H1 (cell line): ENCODE results near the gene LGALS12. TPM values are rescaled to one million over a fixed set of nuclear protein-coding genes. Genes with fewer than 3 reads are reported as not detected.

Source experiments
- CTCF ChIA-PET: fragments of 300-600 bp; sonication (Branson Sonifier 250); formaldehyde crosslinking; loops from one replicate; lab custom pipeline; 2021; ENCODE audit not compliant: partially characterized antibody; lab: Charles Lee
- POLR2A ChIA-PET: fragments of 300-600 bp; sonication (Branson Sonifier 250); formaldehyde crosslinking; loops from one replicate; lab custom pipeline; 2021; ENCODE audit warnings: inconsistent platforms; ENCODE audit not compliant: partially characterized antibody; lab: Charles Lee
- DNase-seq, 2 experiments: peaks; one replicate each; pipeline versions ENCODE4 v3.0.0 to v3.0.0-alpha.2; 2010 to 2022; ENCODE audit warnings: low spot score in 2 of 2, low read depth in 1 of 2, mixed read lengths in 1 of 2
- FAIRE-seq: peaks from 2 replicates; lab custom pipeline; 2011; peaks lifted over from hg19 to GRCh38; lab: Jason Lieb, UNC
- H2AFZ ChIP-seq: 2 replicates; pipeline ENCODE4 v1.8.1; 2012; ENCODE audit warnings: low read length, inconsistent platforms
- H2AK5ac ChIP-seq: 2 replicates; pipeline ENCODE4 v1.6.1; 2013; ENCODE audit warnings: low read depth, low read length
- H2BK120ac ChIP-seq: replicated peaks from 2 replicates; pipeline ENCODE3; 2013; ENCODE audit warnings: low read depth, low read length, inconsistent platforms
- H2BK12ac ChIP-seq: 2 replicates; pipeline ENCODE4 v1.6.1; 2013; ENCODE audit warnings: low read depth, low read length
- H2BK15ac ChIP-seq: 2 replicates; pipeline ENCODE4 v1.6.1; 2013; ENCODE audit warnings: low read length
- H2BK20ac ChIP-seq: 2 replicates; pipeline ENCODE4 v1.6.1; 2013; ENCODE audit warnings: low read length
- H2BK5ac ChIP-seq: 2 replicates; pipeline ENCODE4 v1.6.1; 2013; ENCODE audit warnings: low read depth, low read length
- H3K14ac ChIP-seq: 2 replicates; pipeline ENCODE4 v1.6.1; 2013; ENCODE audit warnings: inconsistent platforms; ENCODE audit not compliant: insufficient read length
- H3K18ac ChIP-seq: 2 replicates; pipeline ENCODE4 v1.6.1; 2013; ENCODE audit warnings: low read length; ENCODE audit errors: extremely low read depth
- H3K23ac ChIP-seq: 2 replicates; pipeline ENCODE4 v1.6.1; 2013; ENCODE audit warnings: inconsistent platforms; ENCODE audit not compliant: insufficient read length
- H3K23me2 ChIP-seq: 2 replicates; pipeline ENCODE4 v1.6.1; 2013; ENCODE audit warnings: low read depth, low read length
- H3K27ac ChIP-seq: 2 replicates; pipeline ENCODE4 v1.6.1; 2011; ENCODE audit warnings: low read depth, low read length, inconsistent platforms
- H3K27me3 ChIP-seq, 4 experiments: replicated peaks in 1 of 4; 1 replicate in 1 of 4; 2 replicates in 3 of 4; pipeline versions ENCODE4 v1.6.1 to v1.8.1; 2011 to 2013; ENCODE audit warnings: low read length in 3 of 4, mild to moderate bottlenecking in 3 of 4, inconsistent platforms in 2 of 4, mixed read lengths in 2 of 4, moderate library complexity in 1 of 4; ENCODE audit not compliant: control insufficient read depth in 3 of 4, insufficient read depth in 3 of 4; ENCODE audit errors: extremely low read depth in 1 of 4
- H3K36me3 ChIP-seq, 4 experiments: 2 replicates each; pipeline versions ENCODE4 v1.6.1 to v1.8.1; 2011 to 2013; ENCODE audit warnings: mild to moderate bottlenecking in 4 of 4, low read length in 3 of 4, moderate library complexity in 2 of 4, control low read depth in 1 of 4, inconsistent platforms in 1 of 4; ENCODE audit not compliant: insufficient read depth in 4 of 4, control insufficient read depth in 2 of 4
- H3K4ac ChIP-seq: replicated peaks from 2 replicates; pipeline ENCODE3; 2013; ENCODE audit warnings: low read length, low read depth, mixed read lengths, inconsistent platforms; ENCODE audit not compliant: insufficient read length
- H3K4me1 ChIP-seq, 4 experiments: replicated peaks in 1 of 4; 1 replicate in 1 of 4; 2 replicates in 3 of 4; pipeline versions ENCODE4 v1.6.1 to v1.8.1; 2011 to 2013; ENCODE audit warnings: low read length in 3 of 4, inconsistent platforms in 2 of 4, mixed read lengths in 1 of 4; ENCODE audit not compliant: insufficient read depth in 4 of 4, control insufficient read depth in 3 of 4
- H3K4me2 ChIP-seq, 2 experiments: 2 replicates each; pipeline versions ENCODE4 v1.6.1 to v1.8.1; 2011 to 2013; ENCODE audit warnings: low read depth in 2 of 2, low read length in 2 of 2, control low read depth in 1 of 2, inconsistent platforms in 1 of 2, mild to moderate bottlenecking in 1 of 2; ENCODE audit not compliant: insufficient read depth in 1 of 2
- H3K4me3 ChIP-seq, 4 experiments: fragments of 200-600, 300-600 bp in 1 of 4; sonication (generic), shearing (Covaris generic), sonication (Bioruptor Twin) in 1 of 4; 2 replicates each; pipeline versions ENCODE4 v1.5.1 to v1.8.1; 2011 to 2016; ENCODE audit warnings: low read length in 4 of 4, low read depth in 3 of 4, control low read depth in 2 of 4, inconsistent platforms in 2 of 4, mild to moderate bottlenecking in 2 of 4, mixed read lengths in 1 of 4, moderate library complexity in 1 of 4; ENCODE audit not compliant: insufficient read depth in 2 of 4; ENCODE audit errors: extremely low read depth in 1 of 4
- H3K56ac ChIP-seq: replicated peaks from 2 replicates; pipeline ENCODE3; 2013; ENCODE audit warnings: low read depth, mild to moderate bottlenecking, mixed read lengths, low read length, inconsistent platforms; ENCODE audit not compliant: insufficient read length
- H3K79me1 ChIP-seq: 2 replicates; pipeline ENCODE4 v1.6.1; 2013; ENCODE audit warnings: low read depth, low read length, control low read depth
- H3K79me2 ChIP-seq, 2 experiments: 2 replicates each; pipeline versions ENCODE4 v1.6.1 to v1.8.1; 2012 to 2013; ENCODE audit warnings: low read length in 2 of 2, mild to moderate bottlenecking in 2 of 2, inconsistent platforms in 1 of 2; ENCODE audit not compliant: insufficient read depth in 2 of 2, control insufficient read depth in 1 of 2
- H3K9ac ChIP-seq, 4 experiments: replicated peaks in 1 of 4; 1 replicate in 1 of 4; 2 replicates in 3 of 4; pipeline versions ENCODE4 v1.6.1 to v1.8.1; 2011 to 2013; ENCODE audit warnings: low read depth in 3 of 4, low read length in 3 of 4, control low read depth in 2 of 4, mild to moderate bottlenecking in 2 of 4, moderate library complexity in 2 of 4, inconsistent platforms in 1 of 4; ENCODE audit errors: extremely low read depth in 1 of 4
- H3K9me3 ChIP-seq, 2 experiments: 2 replicates each; pipeline versions ENCODE4 v1.6.1 to v1.8.1; 2012 to 2013; ENCODE audit warnings: mild to moderate bottlenecking in 2 of 2, moderate library complexity in 2 of 2, control low read depth in 1 of 2, inconsistent platforms in 1 of 2, low read depth in 1 of 2, low read length in 1 of 2, mixed read lengths in 1 of 2; ENCODE audit not compliant: insufficient read depth in 2 of 2
- H4K20me1 ChIP-seq, 2 experiments: replicated peaks in 1 of 2; 2 replicates each; pipeline versions ENCODE3 to v1.8.1; 2011 to 2013; ENCODE audit warnings: inconsistent platforms in 2 of 2, low read length in 2 of 2, mild to moderate bottlenecking in 1 of 2; ENCODE audit not compliant: insufficient read depth in 2 of 2, control insufficient read depth in 1 of 2
- H4K5ac ChIP-seq: 2 replicates; pipeline ENCODE4 v1.6.1; 2013; ENCODE audit warnings: low read length, low read depth, mixed read lengths, inconsistent platforms; ENCODE audit not compliant: insufficient read length
- H4K8ac ChIP-seq: 2 replicates; pipeline ENCODE4 v1.8.0; 2013; ENCODE audit warnings: mild to moderate bottlenecking, moderate library complexity, low read length, inconsistent platforms; ENCODE audit not compliant: insufficient read depth; ENCODE audit errors: extremely low read depth
- H4K91ac ChIP-seq: replicated peaks from 2 replicates; pipeline ENCODE3; 2013; ENCODE audit warnings: low read length, mixed read lengths, inconsistent platforms; ENCODE audit not compliant: insufficient read length
- CHD2 ChIP-seq: IDR thresholded peaks from 2 replicates; pipeline ENCODE4 v1.6.1; 2012; ENCODE audit warnings: low read length, improper control_type of control experiment
- EP300 ChIP-seq, 2 experiments: IDR thresholded peaks; 1 replicate in 1 of 2; 2 replicates in 1 of 2; pipeline ENCODE4 v1.6.1; 2011 to 2012; ENCODE audit warnings: low read depth in 2 of 2, low read length in 2 of 2, mild to moderate bottlenecking in 2 of 2, borderline replicate concordance in 1 of 2, inconsistent platforms in 1 of 2, moderate library complexity in 1 of 2
- SIRT6 ChIP-seq: IDR thresholded peaks from one replicate; pipeline ENCODE4 v1.7.1; 2012; ENCODE audit warnings: low read length, inconsistent platforms
- WGBS, 2 experiments: shearing (Covaris generic) in 1 of 2; methylation state at CpG; one replicate each; pipeline versions ENCODE4 v1.1.6 to v1.1.7; 2013 to 2015; ENCODE audit warnings: low lambda C conversion rate in 2 of 2, mixed read lengths in 2 of 2, inconsistent platforms in 1 of 2, low coverage in 1 of 2, missing lambda C conversion rate in 1 of 2; ENCODE audit not compliant: insufficient replicate concordance in 2 of 2, insufficient coverage in 1 of 2, insufficient read length in 1 of 2; ENCODE audit errors: extremely low coverage in 1 of 2, missing lambda C conversion rate in 1 of 2; 5-methylcytosine and 5-hydroxymethylcytosine counted together
- polyA plus RNA-seq, 7 experiments: library from polyadenylated mRNA; depleted of rRNA in 3 of 7; stranded (reverse) in 5 of 7; unstranded in 2 of 7; fragments of >200 nt in 5 of 7; fragments of 200-250 nt in 2 of 7; gene quantifications; 1 replicate in 5 of 7; 2 replicates in 1 of 7; 4 replicates in 1 of 7; pipeline versions ENCODE4 v1.2.1 to v1.2.3, GENCODE V29; 2011 to 2013; ENCODE audit warnings: missing spikeins in 2 of 7, mixed read lengths in 2 of 7
- total RNA-seq: library from RNA; stranded (reverse); fragmentation: NEBNext Ultra II Directional; extraction: Animal tissue kit (Norgen Biotek cat#: 25700); gene quantifications from 2 replicates; pipeline ENCODE4 v1.2.1, GENCODE V29; 2021

The LGALS12 gene
- total and polyA plus RNA-seq, 2 of the 8 experiments (the other 6 are each of a cell fraction or from before 2014, with no cell fraction given) = 1.6 to 2.9 TPM

- Histone ChIP-seq H2AK5ac (no peak overlapping the region), H3K18ac (no peak overlapping the region), H3K9ac (no peak overlapping the region), H4K8ac (no peak overlapping the region), H4K20me1 (no peaks in the 10 kb centered on the region), H3K27me3 (no peaks in the 10 kb centered on the region; a peak in 1 of 7 replicates), H3K14ac (no peak overlapping the region), H2BK12ac (no peak overlapping the region), H3K9me3 (peaks cover 7 to 9% of the 10 kb centered on the region in 2 experiments), H2BK20ac (no peak overlapping the region), H2BK5ac (no peak overlapping the region), H2BK15ac (no peak overlapping the region), H3K79me1 (no peaks in the 10 kb centered on the region), H2AFZ (no peak overlapping the region), H3K4me1 (no peaks in the 10 kb centered on the region), H3K4me3 (no peak overlapping the region), H3K36me3 (peaks cover 0 to 6% (median 0%) of the 10 kb centered on the region in 4 experiments; a peak in 2 of 8 replicates), H4K5ac (no peak overlapping the region), H3K79me2 (no peaks in the 10 kb centered on the region), H3K23ac (no peak overlapping the region), H3K56ac (no peak overlapping the region), H4K91ac (no peak overlapping the region), H3K23me2 (no peaks in the 10 kb centered on the region), H3K4me2 (no peak overlapping the region), H3K27ac (no peak overlapping the region), H3K4ac (no peak overlapping the region), H2BK120ac (no peak overlapping the region)
- 82% methylated on average over 1 of the region's 1 CpG; no CpG with 5 or more reads in 1 of the 2 experiments for WGBS, 2 experiments
- ChIA-PET CTCF (interaction anchor here (0.8 to 1.5 kb wide), 3 partner anchors 10 to 87 kb away, joined by 3 to 5 read pairs (median 5); partner anchors contain the start of gene LGALS12), POLR2A (interaction anchor here (1.2 kb wide), 1 partner anchor 11 kb away, joined by 4 read pairs; no protein-coding TSS in a partner anchor)
- DNase-seq = no peak
- FAIRE-seq = no peak
- TF ChIP-seq SIRT6 (no peak), CHD2 (no peak), EP300 (IDR thresholded peaks at IDR 0.05; ENCODE audit: borderline replicate concordance in 1 of 2, low read depth in 2 of 2, low read length in 2 of 2) (no peak)
These were observed 12.7 kb downstream of the LGALS12 start for GRCh38 chr11:63518548-63518947.
